ENCODE results near the gene RPL29.

Gene RPL29

GRCh38 chr3:52015438-52016228 lies 19.9 kb upstream of the RPL29 start:
- H3K9me3 ChIP-seq (ENCODE audit: low read depth, low read length): no peaks in the 10 kb centered on the region
- DNase-seq (ENCODE audit: low read depth, low spot score): no peak
- H3K4me3 ChIP-seq: no peak overlapping the region
- no peak overlapping the region for H3K27ac ChIP-seq
- H3K36me3 ChIP-seq (ENCODE audit: insufficient read depth, low read length): no peaks in the 10 kb centered on the region
- no peak overlapping the region for H3K9ac ChIP-seq (ENCODE audit: insufficient read length)
- no peak for TF ChIP-seq POLR2AphosphoS5 (IDR thresholded peaks at IDR 0.05; ENCODE audit: borderline replicate concordance, low read depth, low read length)

- TF ChIP-seq FOXP2 (optimal IDR thresholded peaks at IDR 0.05; ENCODE audit: control extremely low read depth, extremely low read length, insufficient read depth) (no peak), EZH2 (IDR thresholded peaks at IDR 0.05) (no peak), POLR2AphosphoS5 (IDR thresholded peaks at IDR 0.05; ENCODE audit: borderline replicate concordance, low read depth, low read length) (no peak)
- no peak overlapping the region for H3K27ac ChIP-seq
- no peaks in the 10 kb centered on the region for H3K36me3 ChIP-seq (ENCODE audit: insufficient read depth, low read length)
- no peak overlapping the region for H3K4me3 ChIP-seq
- H3K9ac ChIP-seq (ENCODE audit: insufficient read length): no peak overlapping the region
- DNase-seq (ENCODE audit: low read depth, low spot score): no peak
- H3K9me3 ChIP-seq (ENCODE audit: low read depth, low read length): no peaks in the 10 kb centered on the region
Measured at GRCh38 chr3:52014613-52015012, 18.9 kb upstream of the RPL29 start.

- Histone ChIP-seq H3K9ac (ENCODE audit: insufficient read length) (no peak overlapping the region), H3K9me3 (ENCODE audit: low read depth, low read length) (no peaks in the 10 kb centered on the region), H3K36me3 (ENCODE audit: insufficient read depth, low read length) (no peaks in the 10 kb centered on the region), H3K27ac (no peak overlapping the region), H3K4me3 (no peak overlapping the region)
- no peak for DNase-seq (ENCODE audit: low read depth, low spot score)
- TF ChIP-seq POLR2AphosphoS5 (IDR thresholded peaks at IDR 0.05; ENCODE audit: borderline replicate concordance, low read depth, low read length): no peak
- no peak for TF ChIP-seq EZH2 (IDR thresholded peaks at IDR 0.05)
- TF ChIP-seq FOXP2 (optimal IDR thresholded peaks at IDR 0.05; ENCODE audit: control extremely low read depth, extremely low read length, insufficient read depth): no peak
Measured at GRCh38 chr3:52013802-52014598, 18.3 kb upstream of the RPL29 start.

GRCh38 chr3:52012699-52013098 lies 17.0 kb upstream of the RPL29 start:
- DNase-seq (ENCODE audit: low read depth, low spot score): no peak
- H3K27ac ChIP-seq: no peak overlapping the region

GRCh38 chr3:52010431-52010830 lies 14.7 kb upstream of the RPL29 start:
- DNase-seq (ENCODE audit: low read depth, low spot score): no peak
- Histone ChIP-seq H3K27ac (no peak overlapping the region), H3K36me3 (ENCODE audit: insufficient read depth, low read length) (no peaks in the 10 kb centered on the region), H3K4me3 (no peak overlapping the region), H3K9ac (ENCODE audit: insufficient read length) (no peak overlapping the region), H3K9me3 (ENCODE audit: low read depth, low read length) (no peaks in the 10 kb centered on the region)
- TF ChIP-seq EZH2 (IDR thresholded peaks at IDR 0.05) (no peak), POLR2AphosphoS5 (IDR thresholded peaks at IDR 0.05; ENCODE audit: borderline replicate concordance, low read depth, low read length) (no peak), FOXP2 (optimal IDR thresholded peaks at IDR 0.05; ENCODE audit: control extremely low read depth, extremely low read length, insufficient read depth) (no peak)

More at GRCh38 chr3:52012699-52013098, 17.0 kb upstream of the RPL29 start:
- H3K9me3 ChIP-seq (ENCODE audit: low read depth, low read length): no peaks in the 10 kb centered on the region
- TF ChIP-seq POLR2AphosphoS5 (IDR thresholded peaks at IDR 0.05; ENCODE audit: borderline replicate concordance, low read depth, low read length): no peak
- no peak for TF ChIP-seq EZH2 (IDR thresholded peaks at IDR 0.05)
- TF ChIP-seq FOXP2 (optimal IDR thresholded peaks at IDR 0.05; ENCODE audit: control extremely low read depth, extremely low read length, insufficient read depth): no peak
- H3K4me3 ChIP-seq: no peak overlapping the region
- no peaks in the 10 kb centered on the region for H3K36me3 ChIP-seq (ENCODE audit: insufficient read depth, low read length)
- no peak overlapping the region for H3K9ac ChIP-seq (ENCODE audit: insufficient read length)

- H3K27ac ChIP-seq: no peak overlapping the region
- no peak overlapping the region for H3K4me3 ChIP-seq
- H3K36me3 ChIP-seq (ENCODE audit: insufficient read depth, low read length): no peaks in the 10 kb centered on the region
- no peaks in the 10 kb centered on the region for H3K9me3 ChIP-seq (ENCODE audit: low read depth, low read length)
- no peak for DNase-seq (ENCODE audit: low read depth, low spot score)
- TF ChIP-seq FOXP2 (optimal IDR thresholded peaks at IDR 0.05; ENCODE audit: control extremely low read depth, extremely low read length, insufficient read depth) (no peak), EZH2 (IDR thresholded peaks at IDR 0.05) (no peak), POLR2AphosphoS5 (IDR thresholded peaks at IDR 0.05; ENCODE audit: borderline replicate concordance, low read depth, low read length) (no peak)
- H3K9ac ChIP-seq (ENCODE audit: insufficient read length): no peak overlapping the region
Measured at GRCh38 chr3:52007291-52007690, 11.6 kb upstream of the RPL29 start.

GRCh38 chr3:52006820-52007133 lies 11.1 kb upstream of the RPL29 start:
- Histone ChIP-seq H3K4me3 (no peak overlapping the region), H3K36me3 (ENCODE audit: insufficient read depth, low read length) (no peaks in the 10 kb centered on the region), H3K27ac (no peak overlapping the region), H3K9me3 (ENCODE audit: low read depth, low read length) (no peaks in the 10 kb centered on the region), H3K9ac (ENCODE audit: insufficient read length) (no peak overlapping the region)
- no peak for DNase-seq (ENCODE audit: low read depth, low spot score)
- no peak for TF ChIP-seq POLR2AphosphoS5 (IDR thresholded peaks at IDR 0.05; ENCODE audit: borderline replicate concordance, low read depth, low read length)
- TF ChIP-seq FOXP2 (optimal IDR thresholded peaks at IDR 0.05; ENCODE audit: control extremely low read depth, extremely low read length, insufficient read depth): no peak
- no peak for TF ChIP-seq EZH2 (IDR thresholded peaks at IDR 0.05)

- Histone ChIP-seq H3K27ac (no peak overlapping the region), H3K4me3 (peak overlapping the region; percentile 48), H3K36me3 (ENCODE audit: insufficient read depth, low read length) (no peaks in the 10 kb centered on the region), H3K9ac (ENCODE audit: insufficient read length) (no peak overlapping the region), H3K9me3 (ENCODE audit: low read depth, low read length) (no peaks in the 10 kb centered on the region)
- no peak for TF ChIP-seq EZH2 (IDR thresholded peaks at IDR 0.05)
- no peak; the same call in 1 of the 2 replicates for TF ChIP-seq POLR2AphosphoS5 (IDR thresholded peaks at IDR 0.05; ENCODE audit: borderline replicate concordance, low read depth, low read length)
- no peak for TF ChIP-seq FOXP2 (optimal IDR thresholded peaks at IDR 0.05; ENCODE audit: control extremely low read depth, extremely low read length, insufficient read depth)
- DNase-seq (ENCODE audit: low read depth, low spot score): no peak
Measured at GRCh38 chr3:52006017-52006819, 10.5 kb upstream of the RPL29 start.
